Glutamatergic neuron (in vitro differentiated cells): ENCODE data around the gene TRIM24. TPM values are rescaled to one million over a fixed set of nuclear protein-coding genes. Genes with fewer than 3 reads are reported as not detected.
"Not testable (repeated sequence)": the region's sequence is repeated elsewhere in the genome, so short reads cannot be mapped to it uniquely, and the experiment has no call there.

Source experiments
- DNase-seq: peaks from one replicate; pipeline ENCODE4 v3.0.0; 2022
- H3K27ac Mint-ChIP-seq: one replicate; pipeline ENCODE4 v1.8.0; 2020; ENCODE audit warnings: mild to moderate bottlenecking, mixed read lengths, inconsistent platforms; ENCODE audit not compliant: unreplicated experiment
- H3K27me3 Mint-ChIP-seq: one replicate; pipeline ENCODE4 v1.8.0; 2020; ENCODE audit warnings: mild to moderate bottlenecking, moderate library complexity, mixed read lengths, inconsistent platforms; ENCODE audit not compliant: unreplicated experiment
- H3K36me3 Mint-ChIP-seq: one replicate; pipeline ENCODE4 v1.8.0; 2020; ENCODE audit warnings: mild to moderate bottlenecking, mixed read lengths, inconsistent platforms; ENCODE audit not compliant: unreplicated experiment
- H3K4me1 Mint-ChIP-seq: one replicate; pipeline ENCODE4 v1.8.0; 2020; ENCODE audit warnings: mild to moderate bottlenecking, low read depth, mixed read lengths, inconsistent platforms; ENCODE audit not compliant: unreplicated experiment
- H3K4me3 Mint-ChIP-seq: one replicate; pipeline ENCODE4 v1.8.0; 2020; ENCODE audit warnings: mild to moderate bottlenecking, mixed read lengths, inconsistent platforms; ENCODE audit not compliant: unreplicated experiment
- H3K9me3 Mint-ChIP-seq: one replicate; pipeline ENCODE4 v1.8.0; 2020; ENCODE audit warnings: mild to moderate bottlenecking, moderate library complexity, mixed read lengths, inconsistent platforms; ENCODE audit not compliant: unreplicated experiment
- total RNA-seq: library from RNA; stranded (reverse); fragmentation: NEBNext Ultra II Directional; extraction: Animal tissue kit (Norgen Biotek cat#: 25700); gene quantifications from one replicate; pipeline ENCODE4 v1.2.1, GENCODE V29; 2021; ENCODE audit not compliant: unreplicated experiment
- TF ChIP-seq, protein P1 (sequence below): fragments of 200-600 bp; sonication (generic); IDR thresholded peaks from one replicate; pipeline ENCODE4 v1.5.0; 2021; ENCODE audit not compliant: partially characterized antibody, unreplicated experiment

TRIM24 gene
- total RNA-seq, 1 donor from 2014 or later = 85.6 TPM

GRCh38 chr7:138478499-138478908 is 18.4 kb downstream of the TRIM24 start:
- Mint-ChIP-seq H3K27ac (no peak overlapping the region), H3K9me3 (peaks cover 4% of the 10 kb centered on the region), H3K4me1 (peaks cover 12% of the 10 kb centered on the region), H3K36me3 (no peaks in the 10 kb centered on the region), H3K4me3 (no peak overlapping the region), H3K27me3 (no peaks in the 10 kb centered on the region)
- no peak for DNase-seq
- TF ChIP-seq, protein P1, sequence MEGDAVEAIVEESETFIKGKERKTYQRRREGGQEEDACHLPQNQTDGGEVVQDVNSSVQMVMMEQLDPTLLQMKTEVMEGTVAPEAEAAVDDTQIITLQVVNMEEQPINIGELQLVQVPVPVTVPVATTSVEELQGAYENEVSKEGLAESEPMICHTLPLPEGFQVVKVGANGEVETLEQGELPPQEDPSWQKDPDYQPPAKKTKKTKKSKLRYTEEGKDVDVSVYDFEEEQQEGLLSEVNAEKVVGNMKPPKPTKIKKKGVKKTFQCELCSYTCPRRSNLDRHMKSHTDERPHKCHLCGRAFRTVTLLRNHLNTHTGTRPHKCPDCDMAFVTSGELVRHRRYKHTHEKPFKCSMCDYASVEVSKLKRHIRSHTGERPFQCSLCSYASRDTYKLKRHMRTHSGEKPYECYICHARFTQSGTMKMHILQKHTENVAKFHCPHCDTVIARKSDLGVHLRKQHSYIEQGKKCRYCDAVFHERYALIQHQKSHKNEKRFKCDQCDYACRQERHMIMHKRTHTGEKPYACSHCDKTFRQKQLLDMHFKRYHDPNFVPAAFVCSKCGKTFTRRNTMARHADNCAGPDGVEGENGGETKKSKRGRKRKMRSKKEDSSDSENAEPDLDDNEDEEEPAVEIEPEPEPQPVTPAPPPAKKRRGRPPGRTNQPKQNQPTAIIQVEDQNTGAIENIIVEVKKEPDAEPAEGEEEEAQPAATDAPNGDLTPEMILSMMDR = no peak

DNA sequence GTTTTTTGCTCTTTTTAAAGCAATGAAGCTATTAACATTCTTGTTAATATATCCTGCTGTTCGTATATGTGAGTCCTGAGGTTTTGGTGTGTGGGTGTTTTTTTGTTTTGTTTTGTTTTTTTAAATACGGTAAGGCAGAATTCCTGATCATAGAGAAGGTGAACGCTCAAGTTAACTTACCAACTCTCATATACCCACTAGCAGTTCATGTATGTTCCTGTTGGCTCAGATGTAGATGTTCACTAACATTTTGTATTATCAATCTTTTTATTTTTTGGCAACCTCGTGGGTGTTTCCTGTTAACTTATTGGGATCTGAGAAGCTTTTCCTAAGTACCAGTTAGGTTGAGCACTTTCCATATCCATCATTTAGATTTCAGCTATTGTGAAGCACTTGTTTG is 20.5 kb downstream of the TRIM24 start:
- Mint-ChIP-seq H3K36me3 (no peaks in the 10 kb centered on the region), H3K27ac (no peak overlapping the region), H3K4me1 (peaks cover 10% of the 10 kb centered on the region)

DNA sequence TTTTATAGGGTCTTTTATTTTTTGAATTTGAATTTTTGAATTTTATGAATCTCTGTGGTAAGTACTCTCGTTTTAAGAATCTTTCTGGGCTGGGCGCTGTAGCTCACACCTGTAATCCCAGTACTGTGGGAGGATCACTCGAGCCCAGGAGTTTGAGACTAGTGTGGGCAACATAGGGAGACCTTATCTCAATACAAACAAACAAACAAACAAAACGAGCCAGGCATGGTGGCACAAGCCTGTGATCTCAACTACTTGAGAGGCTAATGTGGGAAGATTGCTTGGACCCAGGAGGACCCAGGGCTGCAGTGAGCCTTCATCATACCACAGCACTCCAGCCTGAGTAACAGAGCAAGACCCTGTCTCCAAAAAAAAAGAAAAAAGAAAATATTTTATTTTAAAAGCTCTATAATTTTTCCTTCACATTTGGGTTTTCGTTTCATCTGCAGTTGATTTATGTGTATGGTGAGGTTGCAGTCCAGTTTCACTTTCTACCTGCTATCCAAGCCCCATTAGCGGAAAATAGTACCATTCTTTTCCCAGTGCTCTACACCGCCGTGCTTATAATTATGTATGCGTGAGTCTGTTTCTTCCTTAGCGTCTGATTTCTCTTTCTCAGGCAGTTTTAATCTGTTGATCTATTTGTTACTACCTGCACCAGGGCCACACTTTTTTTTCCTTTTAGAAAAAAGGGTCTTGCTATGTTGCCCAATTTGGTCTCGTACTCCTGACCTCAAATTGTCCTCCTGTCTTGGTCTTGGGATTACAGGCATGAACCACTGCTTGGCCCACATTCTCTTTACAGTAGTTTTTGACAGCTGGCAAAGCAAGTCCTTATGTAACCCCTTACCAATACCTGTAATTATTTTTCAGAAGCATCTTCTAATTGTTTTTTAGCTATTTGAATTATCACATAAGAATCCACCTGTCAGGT is 21.7 kb downstream of the TRIM24 start:
- H3K4me3 Mint-ChIP-seq = no peak overlapping the region
- no peaks in the 10 kb centered on the region for H3K9me3 Mint-ChIP-seq
- no peaks in the 10 kb centered on the region for H3K27me3 Mint-ChIP-seq
- no peak for DNase-seq
- H3K27ac Mint-ChIP-seq = peak overlapping the region; percentile 64
- H3K4me1 Mint-ChIP-seq = peaks cover 10% of the 10 kb centered on the region
- H3K36me3 Mint-ChIP-seq = no peaks in the 10 kb centered on the region
- TF ChIP-seq, protein P1 = no peak

More for the DNA sequence above, 20.5 kb downstream of the TRIM24 start:
- H3K9me3 Mint-ChIP-seq = no peaks in the 10 kb centered on the region
- H3K27me3 Mint-ChIP-seq = no peaks in the 10 kb centered on the region
- TF ChIP-seq, protein P1 = no peak
- H3K4me3 Mint-ChIP-seq = no peak overlapping the region
- no peak for DNase-seq

DNA sequence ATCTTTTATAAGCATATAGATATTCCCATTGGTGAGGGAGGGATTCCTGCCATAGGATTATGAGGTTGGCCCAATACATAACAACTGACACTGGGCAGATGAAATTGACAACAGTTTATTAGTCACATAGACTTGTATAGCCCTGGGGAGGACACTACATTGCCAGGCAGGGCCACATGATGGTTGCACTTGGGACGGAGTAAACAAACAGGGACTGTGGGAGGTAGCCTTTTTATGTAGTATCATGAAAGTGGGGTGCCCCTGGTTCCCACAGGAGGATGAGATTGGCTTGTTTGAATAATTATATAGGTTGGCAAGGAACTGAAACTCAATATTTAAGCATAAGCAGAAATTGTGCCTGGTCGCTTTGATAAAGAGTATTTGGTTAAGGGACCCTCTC is 23.5 kb downstream of the TRIM24 start:
- no peak overlapping the region for H3K4me3 Mint-ChIP-seq
- peaks cover 4% of the 10 kb centered on the region for H3K9me3 Mint-ChIP-seq
- no peaks in the 10 kb centered on the region for H3K27me3 Mint-ChIP-seq
- TF ChIP-seq, protein P1 = no peak
- no peak overlapping the region for H3K27ac Mint-ChIP-seq
- H3K36me3 Mint-ChIP-seq = no peaks in the 10 kb centered on the region
- H3K4me1 Mint-ChIP-seq = peaks cover 21% of the 10 kb centered on the region
- DNase-seq = no peak

GRCh38 chr7:138485508-138485907 is 25.4 kb downstream of the TRIM24 start:
- not testable (repeated sequence) for H3K36me3 Mint-ChIP-seq, H3K27ac Mint-ChIP-seq, H3K9me3 Mint-ChIP-seq, H3K4me3 Mint-ChIP-seq, H3K27me3 Mint-ChIP-seq, DNase-seq
- peaks cover 25% of the 10 kb centered on the region for H3K4me1 Mint-ChIP-seq

DNA sequence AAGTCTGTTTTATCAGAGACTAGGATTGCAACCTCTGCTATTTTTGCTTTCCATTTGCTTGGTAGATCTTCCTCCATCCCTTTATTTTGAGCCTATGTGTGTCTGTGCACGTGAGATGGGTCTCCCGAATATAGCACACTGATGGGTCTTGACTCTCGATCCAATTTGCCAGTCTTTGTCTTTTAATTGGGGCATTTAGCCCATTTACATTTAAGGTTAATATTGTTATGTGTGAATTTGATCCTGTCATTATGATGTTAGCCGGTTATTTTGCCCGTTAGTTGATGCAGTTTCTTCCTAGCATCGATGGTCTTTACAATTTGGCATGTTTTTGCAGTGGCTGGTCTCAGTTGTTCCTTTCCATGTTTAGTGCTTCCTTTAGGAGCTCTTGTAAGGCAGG is 29.1 kb downstream of the TRIM24 start:
- Mint-ChIP-seq H3K4me1 (peaks cover 32% of the 10 kb centered on the region), H3K4me3 (peak overlapping the region; percentile 44)
- H3K36me3 Mint-ChIP-seq, H3K27ac Mint-ChIP-seq, H3K9me3 Mint-ChIP-seq, H3K27me3 Mint-ChIP-seq, DNase-seq: not testable (repeated sequence)
